GM23338 (cell line): ENCODE data around the gene CLSTN2.

Experiments
- CREB1 ChIP-seq: fragments of 250-450 bp; sonication (Bioruptor Pico); IDR thresholded peaks from 2 replicates; pipeline ENCODE4 v1.5.0; 2020; ENCODE audit warnings: low read depth, mild to moderate bottlenecking, moderate library complexity
- CTCF ChIP-seq, 2 experiments: fragments of 200-600 bp in 1 of 2; sonication (generic) in 1 of 2; conservative IDR thresholded peaks; 2 replicates each; pipeline versions ENCODE4 v1.5.1 to v1.6.1; 2016 to 2017; ENCODE audit warnings: antibody characterized with exemption in 2 of 2, low read depth in 2 of 2, mild to moderate bottlenecking in 2 of 2, moderate library complexity in 1 of 2
- ETS1 ChIP-seq: IDR thresholded peaks from 2 replicates; pipeline ENCODE4 v1.6.1; 2016; ENCODE audit warnings: antibody characterized with exemption
- EZH2 ChIP-seq: fragments of 200-600 bp; sonication (generic); IDR thresholded peaks from one replicate; pipeline ENCODE4 v1.8.0; 2017; ENCODE audit warnings: antibody characterized with exemption, mild to moderate bottlenecking, low read depth; ENCODE audit not compliant: unreplicated experiment
- JUNB ChIP-seq: IDR thresholded peaks from one replicate; pipeline ENCODE4 v1.6.1; 2016; ENCODE audit warnings: antibody characterized with exemption; ENCODE audit not compliant: unreplicated experiment
- NANOG ChIP-seq: IDR thresholded peaks from 2 replicates; pipeline ENCODE4 v1.6.1; 2016; ENCODE audit warnings: antibody characterized with exemption, borderline replicate concordance
- POLR2AphosphoS5 ChIP-seq: IDR thresholded peaks from 2 replicates; pipeline ENCODE4 v1.6.1; 2016; ENCODE audit warnings: antibody characterized with exemption, low read depth
- REST ChIP-seq: IDR thresholded peaks from one replicate; pipeline ENCODE4 v1.6.1; 2018; ENCODE audit warnings: antibody characterized with exemption; ENCODE audit not compliant: unreplicated experiment
- ZNF114 ChIP-seq: fragments of 250-450 bp; sonication (Bioruptor Pico); IDR thresholded peaks from 2 replicates; pipeline ENCODE4 v1.5.0; 2020; ENCODE audit warnings: mild to moderate bottlenecking, moderate library complexity
- ZNF331 ChIP-seq: fragments of 250-450 bp; sonication (Bioruptor Pico); IDR thresholded peaks from 2 replicates; pipeline ENCODE4 v1.5.0; 2020; ENCODE audit warnings: low read depth, mild to moderate bottlenecking, moderate library complexity

- TF ChIP-seq CREB1 (CRISPR knock-in tag), result no peak
- TF ChIP-seq CTCF (conservative IDR thresholded peaks at IDR 0.05; ENCODE audit: low read depth in 2 of 2), result no peak
- TF ChIP-seq POLR2AphosphoS5, result no peak
- no peak for TF ChIP-seq EZH2
- no peak for TF ChIP-seq ZNF331 (CRISPR knock-in tag)
- TF ChIP-seq ZNF114 (CRISPR knock-in tag), result no peak
- TF ChIP-seq NANOG, result no peak
- no peak for TF ChIP-seq JUNB
- TF ChIP-seq ETS1, result no peak
- TF ChIP-seq REST, result no peak
These were observed 535.2 kb downstream of the CLSTN2 start for GRCh38 chr3:140470211-140470610.
